Central memory CD8-positive, alpha-beta T cell (primary cell): Measurements from ENCODE around the gene SMAD9.

ENCODE experiments used
- ATAC-seq: fragments of 150-1000 bp; cut with Tn5 transposase; replicated peaks from 2 replicates; pipeline ENCODE4 v1.10.0; 2022; ENCODE audit warnings: mild to moderate bottlenecking, moderate FRiP score, moderate number of reproducible peaks; ENCODE audit not compliant: poor library complexity, severe bottlenecking; ENCODE audit errors: extremely low read depth
- DNase-seq, 2 donors: peaks; one replicate each; pipeline ENCODE4 v3.0.0; 2021; ENCODE audit warnings: low spot score in 2 of 2
- H3K27ac Mint-ChIP-seq: one replicate; pipeline ENCODE4 v1.8.0; 2022; ENCODE audit warnings: low read depth, mild to moderate bottlenecking, moderate library complexity, mixed read lengths
- H3K27me3 Mint-ChIP-seq: one replicate; pipeline ENCODE4 v1.8.0; 2022; ENCODE audit warnings: mixed read lengths
- H3K36me3 Mint-ChIP-seq: one replicate; pipeline ENCODE4 v1.8.0; 2022; ENCODE audit warnings: mild to moderate bottlenecking, moderate library complexity, mixed read lengths; ENCODE audit not compliant: insufficient read depth
- H3K4me1 Mint-ChIP-seq: one replicate; pipeline ENCODE4 v1.8.0; 2022; ENCODE audit warnings: mixed read lengths
- H3K4me3 Mint-ChIP-seq: one replicate; pipeline ENCODE4 v1.8.0; 2022; ENCODE audit warnings: mild to moderate bottlenecking, moderate library complexity, mixed read lengths
- H3K9me3 Mint-ChIP-seq: one replicate; pipeline ENCODE4 v1.8.0; 2022; ENCODE audit warnings: mixed read lengths

Gene SMAD9

GRCh38 chr13:36879218-36879938 is 40.7 kb downstream of the SMAD9 start:
- Mint-ChIP-seq H3K27me3 (peaks cover 17% of the 10 kb centered on the region), H3K36me3 (peaks cover 2% of the 10 kb centered on the region), H3K27ac (no peak overlapping the region), H3K9me3 (no peaks in the 10 kb centered on the region), H3K4me1 (no peaks in the 10 kb centered on the region), H3K4me3 (no peak overlapping the region)
- ATAC-seq (no peak), DNase-seq (no peak)

GRCh38 chr13:36875961-36876360 is 44.1 kb downstream of the SMAD9 start:
- H3K36me3 Mint-ChIP-seq, result no peaks in the 10 kb centered on the region
- no peaks in the 10 kb centered on the region for H3K9me3 Mint-ChIP-seq
- no peak overlapping the region for H3K4me3 Mint-ChIP-seq
- H3K27ac Mint-ChIP-seq, result no peak overlapping the region
- no peak for ATAC-seq
- DNase-seq, result no peak
- peaks cover 43% of the 10 kb centered on the region for H3K27me3 Mint-ChIP-seq
- H3K4me1 Mint-ChIP-seq, result no peaks in the 10 kb centered on the region

GRCh38 chr13:36875431-36875830 is 44.6 kb downstream of the SMAD9 start:
- H3K9me3 Mint-ChIP-seq, result no peaks in the 10 kb centered on the region
- ATAC-seq, result no peak
- H3K27ac Mint-ChIP-seq, result no peak overlapping the region
- H3K27me3 Mint-ChIP-seq, result peaks cover 47% of the 10 kb centered on the region
- no peaks in the 10 kb centered on the region for H3K4me1 Mint-ChIP-seq
- H3K4me3 Mint-ChIP-seq, result no peak overlapping the region
- no peak for DNase-seq
- no peaks in the 10 kb centered on the region for H3K36me3 Mint-ChIP-seq

GRCh38 chr13:36872621-36873020 is 47.4 kb downstream of the SMAD9 start:
- H3K4me3 Mint-ChIP-seq, result no peak overlapping the region
- H3K36me3 Mint-ChIP-seq, result no peaks in the 10 kb centered on the region
- peaks cover 58% of the 10 kb centered on the region for H3K27me3 Mint-ChIP-seq
- no peak overlapping the region for H3K27ac Mint-ChIP-seq
- H3K9me3 Mint-ChIP-seq, result no peaks in the 10 kb centered on the region
- ATAC-seq (no peak), DNase-seq (no peak)
- no peaks in the 10 kb centered on the region for H3K4me1 Mint-ChIP-seq

- H3K27me3 Mint-ChIP-seq, result peaks cover 81% of the 10 kb centered on the region
Observed at GRCh38 chr13:36870050-36870692, 49.9 kb downstream of the SMAD9 start.

GRCh38 chr13:36866232-36866631 is 53.8 kb downstream of the SMAD9 start:
- Mint-ChIP-seq H3K27ac (no peak overlapping the region), H3K27me3 (peaks cover 87% of the 10 kb centered on the region), H3K9me3 (no peaks in the 10 kb centered on the region), H3K36me3 (no peaks in the 10 kb centered on the region), H3K4me3 (no peak overlapping the region), H3K4me1 (peaks cover 10% of the 10 kb centered on the region)
- DNase-seq (no peak), ATAC-seq (no peak)

More at GRCh38 chr13:36870050-36870692, 49.9 kb downstream of the SMAD9 start:
- no peaks in the 10 kb centered on the region for H3K36me3 Mint-ChIP-seq
- no peak overlapping the region for H3K27ac Mint-ChIP-seq
- H3K4me3 Mint-ChIP-seq, result no peak overlapping the region
- no peaks in the 10 kb centered on the region for H3K4me1 Mint-ChIP-seq
- H3K9me3 Mint-ChIP-seq, result no peaks in the 10 kb centered on the region
- ATAC-seq (no peak), DNase-seq (no peak)

GRCh38 chr13:36865265-36865664 is 54.8 kb downstream of the SMAD9 start:
- peaks cover 10% of the 10 kb centered on the region for H3K4me1 Mint-ChIP-seq
- ATAC-seq, result no peak

GRCh38 chr13:36862722-36863121 is 57.3 kb downstream of the SMAD9 start:
- H3K9me3 Mint-ChIP-seq, result no peaks in the 10 kb centered on the region
- ATAC-seq (no peak), DNase-seq (no peak)
- no peak overlapping the region for H3K27ac Mint-ChIP-seq
- no peaks in the 10 kb centered on the region for H3K36me3 Mint-ChIP-seq
- H3K4me1 Mint-ChIP-seq, result peaks cover 10% of the 10 kb centered on the region
- H3K4me3 Mint-ChIP-seq, result no peak overlapping the region
- H3K27me3 Mint-ChIP-seq, result peaks cover 79% of the 10 kb centered on the region

More at GRCh38 chr13:36865265-36865664, 54.8 kb downstream of the SMAD9 start:
- no peaks in the 10 kb centered on the region for H3K36me3 Mint-ChIP-seq
- no peaks in the 10 kb centered on the region for H3K9me3 Mint-ChIP-seq
- DNase-seq, result no peak
- peaks cover 81% of the 10 kb centered on the region for H3K27me3 Mint-ChIP-seq
- no peak overlapping the region for H3K27ac Mint-ChIP-seq
- no peak overlapping the region for H3K4me3 Mint-ChIP-seq

GRCh38 chr13:36862002-36862685 is 57.9 kb downstream of the SMAD9 start:
- Mint-ChIP-seq H3K4me3 (no peak overlapping the region), H3K4me1 (peaks cover 10% of the 10 kb centered on the region), H3K36me3 (no peaks in the 10 kb centered on the region), H3K27me3 (peaks cover 79% of the 10 kb centered on the region), H3K27ac (no peak overlapping the region), H3K9me3 (no peaks in the 10 kb centered on the region)
- no peak for DNase-seq
- no peak for ATAC-seq

- ATAC-seq, result no peak
- peaks cover 70% of the 10 kb centered on the region for H3K27me3 Mint-ChIP-seq
- peaks cover 10% of the 10 kb centered on the region for H3K4me1 Mint-ChIP-seq
- no peak overlapping the region for H3K27ac Mint-ChIP-seq
- no peak for DNase-seq
- H3K9me3 Mint-ChIP-seq, result no peaks in the 10 kb centered on the region
- no peak overlapping the region for H3K4me3 Mint-ChIP-seq
- no peaks in the 10 kb centered on the region for H3K36me3 Mint-ChIP-seq
Observed at GRCh38 chr13:36859259-36859658, 60.8 kb downstream of the SMAD9 start.

GRCh38 chr13:36858290-36858689 is 61.7 kb downstream of the SMAD9 start:
- DNase-seq (no peak), ATAC-seq (no peak)
- Mint-ChIP-seq H3K27me3 (peaks cover 60% of the 10 kb centered on the region), H3K36me3 (no peaks in the 10 kb centered on the region), H3K27ac (no peak overlapping the region), H3K9me3 (no peaks in the 10 kb centered on the region), H3K4me1 (peaks cover 10% of the 10 kb centered on the region), H3K4me3 (no peak overlapping the region)

GRCh38 chr13:36857253-36857652 is 62.8 kb downstream of the SMAD9 start:
- H3K9me3 Mint-ChIP-seq, result no peaks in the 10 kb centered on the region
- peaks cover 50% of the 10 kb centered on the region for H3K27me3 Mint-ChIP-seq
- peaks cover 3% of the 10 kb centered on the region for H3K4me1 Mint-ChIP-seq
- H3K36me3 Mint-ChIP-seq, result no peaks in the 10 kb centered on the region
- DNase-seq (no peak), ATAC-seq (no peak)
- no peak overlapping the region for H3K27ac Mint-ChIP-seq
- no peak overlapping the region for H3K4me3 Mint-ChIP-seq
